GM19025 (cell line): ENCODE measurements around the gene GNAI1.
"Not testable (repeated sequence)": the region's sequence is repeated elsewhere in the genome, so short reads cannot be mapped to it uniquely, and the experiment has no call there.

Source experiments
- ATAC-seq: cut with Tn5 transposase; IDR thresholded peaks from one replicate; pipeline ENCODE4 v1.9.1; 2021; ENCODE audit warnings: mild to moderate bottlenecking, low read depth, moderate library complexity; ENCODE audit not compliant: unreplicated experiment

GNAI1 gene

DNA sequence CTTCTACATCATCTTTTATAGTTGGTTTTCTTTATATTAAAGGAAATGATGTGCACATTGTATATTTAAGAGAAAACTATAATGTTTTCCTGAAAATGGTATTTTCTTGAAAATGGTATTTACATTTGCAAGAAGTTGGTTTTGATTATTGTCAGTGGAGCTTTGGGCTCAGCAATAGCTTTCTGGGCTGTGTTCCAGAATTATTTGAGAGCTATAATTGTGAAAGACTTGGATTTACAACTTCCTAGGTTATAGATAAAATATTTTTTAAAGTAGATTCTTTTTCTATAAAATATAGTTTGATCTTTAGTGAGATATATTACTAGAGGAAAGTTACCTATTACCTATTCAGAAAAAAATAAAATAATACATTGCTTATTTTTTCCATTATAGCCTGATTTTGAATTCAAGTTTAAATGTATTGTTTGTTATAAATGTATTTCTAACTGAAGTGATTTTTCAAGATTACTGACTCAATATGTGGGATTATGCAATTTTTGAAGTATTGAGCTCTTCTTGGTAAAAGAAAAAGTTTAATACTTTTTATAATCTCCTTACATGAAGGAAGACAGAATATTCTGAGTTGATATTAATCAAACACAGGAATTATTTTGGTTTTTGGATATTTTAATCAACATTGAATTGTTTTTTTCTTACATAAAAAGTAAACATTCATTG, 20.2 kb downstream of the GNAI1 start:
- ATAC-seq = no peak

DNA sequence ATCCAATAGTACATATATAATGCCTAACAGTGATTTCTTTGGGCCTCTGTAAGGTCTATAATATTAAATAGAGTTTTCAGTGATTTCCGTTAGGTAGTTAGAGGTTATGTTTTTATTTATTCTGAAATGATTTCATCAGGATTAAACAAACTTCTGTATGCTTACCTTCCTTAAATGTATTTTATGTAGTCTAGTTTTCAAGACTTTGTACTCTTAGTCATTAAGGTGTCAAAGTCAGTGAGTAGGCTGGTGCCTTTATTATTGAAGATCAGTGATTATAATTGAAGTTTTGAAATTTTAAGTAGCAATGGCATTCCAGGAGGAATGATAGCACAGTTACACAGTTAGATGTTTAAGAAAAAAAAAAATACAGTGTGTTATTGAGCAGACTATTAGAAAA, 20.7 kb downstream of the GNAI1 start:
- ATAC-seq = no peak

DNA sequence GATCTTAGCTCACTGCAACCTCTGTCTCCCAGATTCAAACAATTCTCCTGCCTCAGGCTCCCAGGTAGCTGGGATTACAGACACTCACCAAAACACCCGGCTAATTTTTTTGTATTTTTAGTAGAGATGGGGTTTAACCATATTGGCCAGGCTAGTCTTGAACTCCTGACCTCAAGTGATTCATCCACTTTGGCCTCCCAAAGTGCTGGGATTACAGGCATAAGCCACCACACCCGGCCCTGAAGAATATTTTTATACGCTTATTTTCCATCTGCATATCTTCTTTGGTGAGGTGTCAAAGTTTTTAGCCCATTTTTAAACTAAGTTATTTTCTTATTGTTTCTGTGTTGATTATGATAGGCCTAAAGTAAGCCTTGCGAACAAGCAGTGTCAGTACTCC, 23.1 kb downstream of the GNAI1 start:
- not testable (repeated sequence) for ATAC-seq

DNA sequence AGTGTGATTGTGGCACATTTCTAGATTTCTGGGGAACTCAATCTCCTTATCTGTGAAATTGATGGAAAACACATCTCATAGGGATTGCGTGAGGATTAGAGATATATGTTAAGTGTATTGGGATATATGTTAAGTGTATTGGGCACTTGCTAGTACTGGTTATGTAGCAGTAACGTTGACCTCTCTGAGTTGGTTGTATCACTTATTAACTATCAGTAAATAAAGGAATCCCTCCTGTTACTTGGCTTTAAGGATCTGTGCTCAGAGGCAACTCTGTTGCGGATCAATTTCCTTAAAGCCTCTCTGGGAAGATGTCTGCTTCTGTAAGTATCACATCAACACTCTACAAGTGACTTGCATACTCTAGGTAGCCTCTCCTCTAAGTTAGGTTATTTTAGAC, 25.2 kb downstream of the GNAI1 start:
- no peak for ATAC-seq

- ATAC-seq = no peak
Observed at GRCh38 chr7:80161466-80161865, 26.8 kb downstream of the GNAI1 start.

GRCh38 chr7:80165177-80165576, 30.5 kb downstream of the GNAI1 start:
- no peak for ATAC-seq

GRCh38 chr7:80170445-80170844, 35.8 kb downstream of the GNAI1 start:
- ATAC-seq = no peak

GRCh38 chr7:80172387-80172786, 37.8 kb downstream of the GNAI1 start:
- no peak for ATAC-seq

DNA sequence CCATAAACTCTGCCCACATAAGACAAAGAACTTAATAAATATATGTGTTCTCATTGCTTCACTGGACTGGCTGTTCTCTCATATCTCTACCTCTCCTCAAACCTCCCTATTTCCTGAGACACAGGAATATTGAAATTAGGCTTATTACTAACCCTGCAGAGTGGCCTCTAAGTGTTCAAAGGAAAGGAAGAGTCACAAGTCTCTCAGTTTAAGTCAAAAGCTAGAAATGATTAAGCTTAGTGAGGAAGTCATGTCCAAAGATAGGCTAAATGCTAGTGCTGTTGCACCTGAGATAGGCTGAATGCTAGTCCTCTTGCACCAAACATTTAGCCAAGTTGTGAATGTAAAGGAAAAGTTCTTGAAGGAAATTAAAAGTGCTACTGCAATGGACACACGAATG, 41.1 kb downstream of the GNAI1 start:
- ATAC-seq = peak; percentile 66

GRCh38 chr7:80181411-80181810, 46.8 kb downstream of the GNAI1 start:
- no peak for ATAC-seq

DNA sequence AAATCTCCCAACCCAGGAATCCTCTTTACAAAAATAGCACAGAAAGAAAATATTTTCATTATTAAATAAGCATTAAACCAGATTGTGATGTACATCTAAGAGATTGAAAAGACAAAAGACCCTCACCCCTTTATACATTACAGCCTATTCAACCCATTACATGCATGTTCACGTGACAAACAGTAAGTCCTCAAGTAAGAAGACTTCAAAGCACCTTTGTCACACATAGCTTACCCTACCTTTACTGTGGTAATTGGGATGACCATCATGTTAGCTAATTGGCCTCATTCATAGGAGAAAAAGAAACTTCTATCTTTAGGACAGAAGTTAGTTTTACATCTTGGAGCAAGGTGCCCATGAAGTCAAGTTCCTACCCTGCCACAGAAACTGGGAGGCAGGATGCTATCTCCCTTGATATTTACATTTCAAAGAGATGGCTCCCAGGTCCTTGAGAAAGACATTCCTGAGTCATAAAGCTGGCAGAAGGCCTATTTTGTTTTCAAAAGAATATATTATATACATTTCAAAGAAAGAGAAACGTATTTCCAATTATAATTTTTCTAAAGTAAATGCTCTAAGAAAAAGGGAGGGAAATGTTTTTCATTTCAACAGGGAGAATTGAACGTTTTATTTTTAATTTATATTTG, 48.1 kb downstream of the GNAI1 start:
- ATAC-seq = no peak

GRCh38 chr7:80183351-80183750, 48.7 kb downstream of the GNAI1 start:
- no peak for ATAC-seq

DNA sequence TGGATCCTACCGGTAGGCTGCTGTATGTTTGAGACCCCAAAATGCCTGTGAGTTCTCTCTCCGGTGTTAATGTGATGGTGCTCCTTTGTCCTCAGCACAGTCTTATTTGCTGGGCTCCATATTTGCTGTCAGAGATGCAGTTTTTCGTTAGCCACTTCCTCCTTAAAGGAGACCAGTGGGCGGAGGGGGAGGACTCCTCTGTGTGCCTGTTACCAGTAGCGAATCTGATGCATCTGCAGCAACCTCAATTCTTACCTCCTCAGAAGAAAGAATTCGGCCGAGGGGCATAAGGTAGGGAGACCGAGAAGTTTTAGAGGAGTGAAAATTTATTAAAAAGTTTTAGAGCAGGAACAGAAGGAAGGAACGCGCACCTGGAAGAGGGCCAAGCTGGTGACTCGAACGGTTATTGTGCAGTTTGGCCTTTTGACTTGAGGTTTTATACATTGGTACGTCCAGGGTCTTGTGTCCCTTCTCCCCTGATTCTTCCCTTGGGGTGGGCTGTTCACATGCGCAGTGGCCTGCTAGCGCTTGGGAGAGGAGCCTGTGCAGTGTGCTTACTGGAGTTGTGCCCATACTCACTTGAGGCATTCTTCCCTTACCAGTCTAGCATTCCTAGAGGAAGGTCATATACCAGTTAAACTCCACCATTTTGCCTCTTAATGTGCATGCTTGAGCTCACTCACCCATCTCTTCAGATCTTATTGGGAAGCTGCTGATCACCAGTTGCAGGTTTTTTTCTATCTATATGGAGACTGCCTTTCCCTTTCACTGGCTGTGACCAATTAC, 49.5 kb downstream of the GNAI1 start:
- ATAC-seq = no peak

DNA sequence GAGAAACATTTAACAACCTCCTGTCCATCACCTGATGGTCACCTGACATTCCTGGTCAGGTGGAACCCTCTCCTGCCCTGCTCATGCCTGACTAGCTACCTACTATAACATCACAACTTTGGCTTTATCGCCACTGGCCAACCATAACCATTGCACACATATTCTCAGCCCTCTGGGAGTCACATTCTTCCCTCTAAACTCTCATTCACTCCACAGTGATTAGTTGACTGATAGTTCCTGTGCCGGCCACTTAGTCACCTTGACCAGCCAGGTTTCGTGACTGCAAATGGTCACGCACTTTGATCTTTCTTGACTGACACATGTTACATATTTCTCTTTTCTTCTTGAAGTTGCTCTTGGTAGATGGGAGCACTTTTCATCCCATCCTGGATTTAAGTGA, 50.1 kb downstream of the GNAI1 start:
- no peak for ATAC-seq

DNA sequence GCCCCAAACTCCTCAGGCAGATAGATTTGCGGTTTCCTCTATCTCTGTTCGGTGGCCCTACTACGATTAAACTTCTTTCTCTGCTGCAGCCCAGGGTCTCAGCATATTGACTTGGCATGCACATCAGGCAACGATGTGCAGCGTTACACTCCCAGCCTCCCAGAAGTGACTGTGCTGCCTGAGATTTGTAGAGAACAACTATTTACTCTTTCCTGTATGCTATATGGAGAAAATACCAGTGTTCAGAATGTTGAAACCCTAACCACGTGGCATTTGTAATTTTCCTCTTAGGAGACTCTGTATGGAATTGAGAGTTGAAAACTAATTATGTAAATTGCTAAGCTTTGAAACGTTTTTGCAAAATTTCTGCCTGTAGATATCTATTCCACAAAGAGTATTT, 50.9 kb downstream of the GNAI1 start:
- ATAC-seq = no peak

GRCh38 chr7:80186721-80187120, 52.1 kb downstream of the GNAI1 start:
- no peak for ATAC-seq

DNA sequence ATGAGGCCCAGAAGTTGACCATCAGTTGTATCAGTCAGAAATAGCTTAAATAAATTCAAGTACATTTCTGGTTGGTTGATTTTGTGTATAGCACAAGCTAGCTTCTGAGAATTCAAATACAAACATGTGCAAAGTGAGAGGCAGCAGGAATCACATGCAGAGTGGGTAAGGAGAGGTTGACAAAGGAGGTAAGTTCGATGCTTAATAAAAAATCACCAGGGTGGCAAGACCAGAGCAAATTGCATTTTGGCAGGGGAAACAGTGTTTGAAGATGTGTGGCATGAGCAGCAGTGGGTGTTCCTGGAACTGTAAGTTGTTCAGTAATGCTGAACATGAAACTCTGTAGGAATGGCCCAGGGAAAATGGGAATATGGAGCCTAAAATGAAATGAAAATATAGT, 52.6 kb downstream of the GNAI1 start:
- ATAC-seq = no peak

- ATAC-seq = no peak
Observed at GRCh38 chr7:80187727-80188126, 53.1 kb downstream of the GNAI1 start.

- no peak for ATAC-seq
Observed at GRCh38 chr7:80189638-80190037, 55.0 kb downstream of the GNAI1 start.

DNA sequence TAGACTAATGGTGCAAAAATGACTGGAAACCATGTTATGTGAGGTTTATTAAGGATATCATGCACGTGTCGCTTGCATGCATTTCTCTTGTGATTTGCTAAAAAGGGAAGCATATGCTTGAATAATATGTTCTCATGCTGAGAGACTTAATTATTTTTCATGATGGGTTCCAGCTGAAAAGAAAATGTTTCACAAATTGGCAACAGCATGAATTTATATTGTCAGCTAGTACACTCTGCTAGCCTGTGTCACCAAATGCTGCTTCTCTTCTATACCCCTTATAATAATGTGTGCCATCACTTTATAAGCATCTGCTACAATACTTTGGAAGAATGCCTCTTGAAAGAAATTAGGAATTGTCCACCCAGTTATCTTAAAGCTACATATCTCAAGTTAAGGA, 63.0 kb downstream of the GNAI1 start:
- ATAC-seq = no peak

DNA sequence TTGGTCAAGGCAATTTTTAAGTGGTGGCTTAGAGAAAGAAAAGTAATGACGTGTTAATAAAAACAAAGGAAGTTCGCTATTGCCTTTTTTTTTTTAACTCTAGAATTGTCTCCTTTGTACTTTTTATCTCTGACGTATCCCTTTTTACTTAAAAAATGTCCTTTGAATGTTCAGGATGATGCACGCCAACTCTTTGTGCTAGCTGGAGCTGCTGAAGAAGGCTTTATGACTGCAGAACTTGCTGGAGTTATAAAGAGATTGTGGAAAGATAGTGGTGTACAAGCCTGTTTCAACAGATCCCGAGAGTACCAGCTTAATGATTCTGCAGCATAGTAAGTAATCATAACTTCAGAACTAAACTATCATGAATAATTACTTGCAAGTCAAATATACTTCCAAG, 64.4 kb downstream of the GNAI1 start:
- ATAC-seq = no peak

- ATAC-seq = no peak
Observed at GRCh38 chr7:80204454-80204853, 69.8 kb downstream of the GNAI1 start.
